Skeletal muscle tissue (tissue), 4 donors: ENCODE data around the gene AGFG2. TPM values are rescaled to one million over a fixed set of nuclear protein-coding genes. Genes with fewer than 3 reads are reported as not detected.

Experiments used
- H3K27ac ChIP-seq: one replicate; pipeline ENCODE4 v1.7.0; 2013; ENCODE audit warnings: mild to moderate bottlenecking, low read depth, low read length, inconsistent platforms
- H3K27me3 ChIP-seq, 3 donors: one replicate each; pipeline ENCODE4 v1.7.0; 2013; ENCODE audit warnings: low read length in 3 of 3; ENCODE audit not compliant: control insufficient read depth in 3 of 3, insufficient read depth in 3 of 3
- H3K36me3 ChIP-seq, 3 donors: one replicate each; pipeline ENCODE4 v1.7.0; 2013; ENCODE audit warnings: low read length in 3 of 3; ENCODE audit not compliant: control insufficient read depth in 3 of 3, insufficient read depth in 3 of 3
- H3K4me1 ChIP-seq, 3 donors: one replicate each; pipeline ENCODE4 v1.7.0; 2013; ENCODE audit warnings: low read length in 3 of 3, mild to moderate bottlenecking in 3 of 3; ENCODE audit not compliant: control insufficient read depth in 3 of 3, insufficient read depth in 3 of 3
- H3K4me3 ChIP-seq, 3 donors: one replicate each; pipeline ENCODE4 v1.7.0; 2013; ENCODE audit warnings: low read length in 3 of 3
- H3K9ac ChIP-seq, 3 donors: one replicate each; pipeline ENCODE4 v1.7.0; 2013; ENCODE audit warnings: low read length in 3 of 3, mild to moderate bottlenecking in 3 of 3, moderate library complexity in 2 of 3, low read depth in 1 of 3
- H3K9me3 ChIP-seq, 3 donors: one replicate each; pipeline ENCODE4 v1.7.0; 2013; ENCODE audit warnings: low read length in 3 of 3; ENCODE audit not compliant: control insufficient read depth in 3 of 3
- total RNA-seq: library from RNA; depleted of rRNA; stranded (reverse); fragments of >200 nt; gene quantifications from one replicate; pipeline ENCODE4 v1.2.3, GENCODE V29; 2014
- donor health status: Osteomylitis.

AGFG2 gene
- total RNA-seq, 1 donor from 2014 or later = 3.1 TPM

- H3K4me3 ChIP-seq = peak overlapping the region; percentile 60 to 70 (median 67)
- peaks cover 6 to 19% (median 16%) of the 10 kb centered on the region in 3 donors for H3K4me1 ChIP-seq
- peaks cover 4 to 25% (median 18%) of the 10 kb centered on the region in 3 donors for H3K27me3 ChIP-seq
- H3K27ac ChIP-seq = no peak overlapping the region
- no peaks in the 10 kb centered on the region for H3K9me3 ChIP-seq
- peak overlapping the region in 2 of 3 donors; percentile 50 to 60 for H3K9ac ChIP-seq
- peaks cover 0 to 4% (median 0%) of the 10 kb centered on the region in 3 donors for H3K36me3 ChIP-seq
These were observed 66.2 kb downstream of the AGFG2 start for GRCh38 chr7:100604976-100605911.

- Histone ChIP-seq H3K27ac (no peak overlapping the region), H3K36me3 (peaks cover 0 to 4% (median 0%) of the 10 kb centered on the region in 3 donors), H3K4me3 (no peak overlapping the region)
These were observed 67.3 kb downstream of the AGFG2 start for GRCh38 chr7:100606313-100606712.

GRCh38 chr7:100607111-100607510 is 68.1 kb downstream of the AGFG2 start:
- H3K9ac ChIP-seq = no peak overlapping the region
- peaks cover 0 to 4% (median 0%) of the 10 kb centered on the region in 3 donors for H3K36me3 ChIP-seq
- H3K27me3 ChIP-seq = peaks cover 0 to 15% (median 12%) of the 10 kb centered on the region in 3 donors
- H3K4me3 ChIP-seq = no peak overlapping the region
- peaks cover 6 to 19% (median 16%) of the 10 kb centered on the region in 3 donors for H3K4me1 ChIP-seq
- no peaks in the 10 kb centered on the region for H3K9me3 ChIP-seq
- H3K27ac ChIP-seq = no peak overlapping the region

More at GRCh38 chr7:100606313-100606712, 67.3 kb downstream of the AGFG2 start:
- Histone ChIP-seq H3K9me3 (no peaks in the 10 kb centered on the region), H3K9ac (no peak overlapping the region), H3K4me1 (peaks cover 6 to 19% (median 16%) of the 10 kb centered on the region in 3 donors), H3K27me3 (peaks cover 0 to 18% (median 15%) of the 10 kb centered on the region in 3 donors)

GRCh38 chr7:100609958-100610357 is 71.0 kb downstream of the AGFG2 start:
- Histone ChIP-seq H3K9ac (no peak overlapping the region), H3K4me1 (peaks cover 12 to 20% (median 13%) of the 10 kb centered on the region in 3 donors), H3K27me3 (peaks cover 0 to 7% (median 5%) of the 10 kb centered on the region in 3 donors), H3K4me3 (no peak overlapping the region), H3K36me3 (peaks cover 0 to 8% (median 2%) of the 10 kb centered on the region in 3 donors), H3K9me3 (no peaks in the 10 kb centered on the region), H3K27ac (no peak overlapping the region)

- H3K4me3 ChIP-seq = peak within 1 kb of the TSS; percentile 88 to 93 (median 91)
- no peaks in the 10 kb centered on the region for H3K9me3 ChIP-seq
- peak within 1 kb of the TSS; percentile 82 to 94 (median 90) for H3K9ac ChIP-seq
- peak within 1 kb of the TSS; percentile 94 for H3K27ac ChIP-seq
- H3K4me1 ChIP-seq = peaks cover 8 to 11% (median 8%) of the 10 kb centered on the region in 3 donors
- peaks cover 0 to 11% (median 2%) of the 10 kb centered on the region in 3 donors for H3K36me3 ChIP-seq
- no peaks in the 10 kb centered on the region for H3K27me3 ChIP-seq
These were observed 73.2 kb downstream of the AGFG2 start, which contains the start of gene MOSPD3 for GRCh38 chr7:100611983-100612729. TSS of gene MOSPD3 (plus strand) at chr7:100612540. CDS start at chr7:100612792, 252 bp downstream.

- peak overlapping the region; percentile 74 to 90 (median 82) for H3K9ac ChIP-seq
- H3K9me3 ChIP-seq = no peaks in the 10 kb centered on the region
- H3K4me3 ChIP-seq = peak overlapping the region; percentile 88 to 93 (median 91)
- peak overlapping the region; percentile 94 for H3K27ac ChIP-seq
- no peaks in the 10 kb centered on the region for H3K27me3 ChIP-seq
- peaks cover 0 to 8% (median 2%) of the 10 kb centered on the region in 3 donors for H3K36me3 ChIP-seq
- H3K4me1 ChIP-seq = peaks cover 8 to 11% (median 8%) of the 10 kb centered on the region in 3 donors
These were observed 73.9 kb downstream of the AGFG2 start for GRCh38 chr7:100612730-100613390.

- H3K4me3 ChIP-seq = peak overlapping the region; percentile 88 to 93 (median 91)
- H3K4me1 ChIP-seq = peaks cover 8 to 11% (median 8%) of the 10 kb centered on the region in 3 donors
- peaks cover 0 to 8% (median 2%) of the 10 kb centered on the region in 3 donors for H3K36me3 ChIP-seq
- H3K9ac ChIP-seq = peak overlapping the region; percentile 74 to 90 (median 82)
- no peaks in the 10 kb centered on the region for H3K27me3 ChIP-seq
- H3K9me3 ChIP-seq = no peaks in the 10 kb centered on the region
- H3K27ac ChIP-seq = no peak overlapping the region
These were observed 74.6 kb downstream of the AGFG2 start for GRCh38 chr7:100613412-100614175.

GRCh38 chr7:100614308-100614861 is 75.4 kb downstream of the AGFG2 start:
- Histone ChIP-seq H3K27ac (no peak overlapping the region), H3K4me1 (peaks cover 8 to 11% (median 8%) of the 10 kb centered on the region in 3 donors), H3K9ac (no peak overlapping the region), H3K27me3 (no peaks in the 10 kb centered on the region), H3K9me3 (no peaks in the 10 kb centered on the region), H3K4me3 (no peak overlapping the region), H3K36me3 (peaks cover 0 to 8% (median 2%) of the 10 kb centered on the region in 3 donors)
